ENCODE measurements around the gene ABCC8.

ABCC8 gene

GRCh38 chr11:17486646-17487045, 10.0 kb upstream of the ABCC8 start:
- no peaks in the 10 kb centered on the region for H3K4me1 ChIP-seq (ENCODE audit: low read depth, poor library complexity, severe bottlenecking)
- no peaks in the 10 kb centered on the region for H4K20me1 ChIP-seq (ENCODE audit: insufficient read depth)
- no peaks in the 10 kb centered on the region for H3K27me3 ChIP-seq (ENCODE audit: insufficient read depth, low read depth)
- no peak for TF ChIP-seq CTCF (conservative IDR thresholded peaks at IDR 0.05; ENCODE audit: low read depth, low read length)
- no peak overlapping the region for H3K4me2 ChIP-seq
- H3K27ac ChIP-seq, result no peak overlapping the region
- no peak overlapping the region for H2AFZ ChIP-seq (ENCODE audit: low read depth)
- no peaks in the 10 kb centered on the region for H3K36me3 ChIP-seq (ENCODE audit: insufficient read depth)
- H3K9ac ChIP-seq, result no peak overlapping the region
- no peaks in the 10 kb centered on the region for H3K79me2 ChIP-seq (ENCODE audit: insufficient read depth, low read depth)
- H3K4me3 ChIP-seq (IDR thresholded peaks at IDR 0.05; ENCODE audit: insufficient read depth, low read depth, low read length), result no peak overlapping the region

GRCh38 chr11:17483505-17483904, 6.9 kb upstream of the ABCC8 start:
- no peak overlapping the region for H3K4me3 ChIP-seq (IDR thresholded peaks at IDR 0.05; ENCODE audit: insufficient read depth, low read depth, low read length)
- H3K27me3 ChIP-seq (ENCODE audit: insufficient read depth, low read depth), result no peaks in the 10 kb centered on the region
- no peak for TF ChIP-seq CTCF (conservative IDR thresholded peaks at IDR 0.05; ENCODE audit: low read depth, low read length)
- H3K4me2 ChIP-seq, result no peak overlapping the region
- H3K9ac ChIP-seq, result no peak overlapping the region
- H3K27ac ChIP-seq, result no peak overlapping the region
- H2AFZ ChIP-seq (ENCODE audit: low read depth), result no peak overlapping the region
- H3K36me3 ChIP-seq (ENCODE audit: insufficient read depth), result no peaks in the 10 kb centered on the region
- H3K4me1 ChIP-seq (ENCODE audit: low read depth, poor library complexity, severe bottlenecking), result no peaks in the 10 kb centered on the region
- no peaks in the 10 kb centered on the region for H4K20me1 ChIP-seq (ENCODE audit: insufficient read depth)
- no peaks in the 10 kb centered on the region for H3K79me2 ChIP-seq (ENCODE audit: insufficient read depth, low read depth)

- no peak overlapping the region for H3K27ac ChIP-seq
- no peaks in the 10 kb centered on the region for H3K79me2 ChIP-seq (ENCODE audit: insufficient read depth, low read depth)
- no peak overlapping the region for H2AFZ ChIP-seq (ENCODE audit: low read depth)
- TF ChIP-seq CTCF (conservative IDR thresholded peaks at IDR 0.05; ENCODE audit: low read depth, low read length), result no peak
- H3K9ac ChIP-seq, result no peak overlapping the region
- H3K36me3 ChIP-seq (ENCODE audit: insufficient read depth), result no peaks in the 10 kb centered on the region
- H4K20me1 ChIP-seq (ENCODE audit: insufficient read depth), result no peaks in the 10 kb centered on the region
- no peak overlapping the region for H3K4me2 ChIP-seq
- H3K4me1 ChIP-seq (ENCODE audit: low read depth, poor library complexity, severe bottlenecking), result no peaks in the 10 kb centered on the region
- no peak overlapping the region for H3K4me3 ChIP-seq (IDR thresholded peaks at IDR 0.05; ENCODE audit: insufficient read depth, low read depth, low read length)
- no peaks in the 10 kb centered on the region for H3K27me3 ChIP-seq (ENCODE audit: insufficient read depth, low read depth)
Measured at GRCh38 chr11:17481905-17482304, 5.3 kb upstream of the ABCC8 start.

GRCh38 chr11:17479284-17480214, 2.9 kb upstream of the ABCC8 start:
- Histone ChIP-seq H4K20me1 (ENCODE audit: insufficient read depth) (no peaks in the 10 kb centered on the region), H3K36me3 (ENCODE audit: insufficient read depth) (no peaks in the 10 kb centered on the region), H3K9ac (no peak overlapping the region), H2AFZ (ENCODE audit: low read depth) (no peak overlapping the region), H3K27ac (no peak overlapping the region), H3K4me3 (IDR thresholded peaks at IDR 0.05; ENCODE audit: insufficient read depth, low read depth, low read length) (no peak overlapping the region), H3K79me2 (ENCODE audit: insufficient read depth, low read depth) (no peaks in the 10 kb centered on the region), H3K4me2 (no peak overlapping the region), H3K4me1 (ENCODE audit: low read depth, poor library complexity, severe bottlenecking) (no peaks in the 10 kb centered on the region), H3K27me3 (ENCODE audit: insufficient read depth, low read depth) (no peaks in the 10 kb centered on the region)
- no peak for TF ChIP-seq CTCF (conservative IDR thresholded peaks at IDR 0.05; ENCODE audit: low read depth, low read length)

Measured in KMS-11 (cell line).